Activated naive CD8-positive, alpha-beta T cell treated with anti-CD3 and anti-CD28 coated beads, Interleukin-2, amount 50 U/mL, for 16 hours (primary cell): ENCODE data around the gene RPS14.

ENCODE experiments used
- DNase-seq: peaks from one replicate; pipeline ENCODE4 v3.0.0-alpha.2; 2020; ENCODE audit warnings: low read depth, low spot score

RPS14 gene

DNA sequence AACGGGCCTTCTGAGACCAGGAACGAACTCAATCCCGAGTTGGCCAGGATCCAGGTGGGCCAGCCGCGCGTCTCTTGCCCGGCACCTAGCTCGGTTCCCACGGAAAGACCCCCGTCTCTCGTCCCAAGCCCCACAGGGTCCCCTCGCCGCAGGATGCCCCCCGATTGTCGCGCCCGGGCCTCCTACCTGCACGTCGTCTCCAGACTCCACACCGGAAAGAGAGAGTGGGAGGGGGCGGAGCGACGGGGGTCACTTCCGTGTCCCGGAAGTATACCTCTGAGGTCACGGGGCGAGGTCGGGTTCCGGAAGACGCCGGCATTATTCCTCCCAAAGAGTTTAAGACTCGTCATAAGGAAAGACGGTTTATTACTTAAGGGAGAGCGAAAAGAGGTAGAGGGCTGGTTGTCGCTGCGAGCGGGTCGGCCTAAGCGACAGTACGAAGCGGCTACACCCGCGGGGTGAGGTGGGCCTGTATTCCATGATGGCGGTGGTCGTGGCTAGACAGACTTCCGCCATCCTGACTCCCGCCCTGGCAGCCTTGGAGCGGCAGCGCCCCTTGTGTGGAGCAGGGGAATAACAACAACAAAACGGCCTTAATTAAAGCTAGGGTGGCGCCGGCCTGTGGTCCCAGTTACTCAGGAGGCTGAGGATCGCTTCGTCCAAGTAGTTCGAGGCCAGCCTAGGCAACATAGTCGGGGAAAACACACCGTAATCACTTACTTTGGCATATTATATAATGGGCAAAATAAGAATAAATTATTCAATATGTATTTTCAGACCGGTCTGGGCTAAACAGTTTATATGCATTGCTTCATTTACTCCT, at the start of gene RPS14:
TSS of gene RPS14 (minus strand) at position 223 of the 823 bp plus-strand sequence. CDS start 2,006 bp downstream, outside the sequence.
- DNase-seq, result peak; percentile 95

- no peak for DNase-seq
Observed at GRCh38 chr5:150498971-150499370, 49.4 kb upstream of the RPS14 start.

GRCh38 chr5:150498501-150498900, 49.0 kb upstream of the RPS14 start:
- no peak for DNase-seq

DNA sequence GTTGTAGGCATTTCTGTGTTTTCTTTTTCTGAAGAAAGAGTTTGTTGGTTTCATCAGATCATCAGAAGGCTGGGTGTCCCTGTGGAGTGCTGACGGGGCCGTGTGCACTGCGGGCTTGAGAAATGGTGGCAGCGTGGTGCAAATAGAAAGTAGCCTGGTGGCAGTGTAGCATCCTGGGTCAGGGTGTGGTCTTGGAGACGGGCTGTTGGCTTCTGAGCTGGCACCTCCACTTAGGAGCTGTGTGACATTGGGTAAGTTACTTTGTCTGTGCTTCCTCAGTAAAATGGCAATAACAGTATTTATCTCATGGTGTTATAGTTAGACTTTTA, 48.4 kb upstream of the RPS14 start:
- no peak for DNase-seq

DNA sequence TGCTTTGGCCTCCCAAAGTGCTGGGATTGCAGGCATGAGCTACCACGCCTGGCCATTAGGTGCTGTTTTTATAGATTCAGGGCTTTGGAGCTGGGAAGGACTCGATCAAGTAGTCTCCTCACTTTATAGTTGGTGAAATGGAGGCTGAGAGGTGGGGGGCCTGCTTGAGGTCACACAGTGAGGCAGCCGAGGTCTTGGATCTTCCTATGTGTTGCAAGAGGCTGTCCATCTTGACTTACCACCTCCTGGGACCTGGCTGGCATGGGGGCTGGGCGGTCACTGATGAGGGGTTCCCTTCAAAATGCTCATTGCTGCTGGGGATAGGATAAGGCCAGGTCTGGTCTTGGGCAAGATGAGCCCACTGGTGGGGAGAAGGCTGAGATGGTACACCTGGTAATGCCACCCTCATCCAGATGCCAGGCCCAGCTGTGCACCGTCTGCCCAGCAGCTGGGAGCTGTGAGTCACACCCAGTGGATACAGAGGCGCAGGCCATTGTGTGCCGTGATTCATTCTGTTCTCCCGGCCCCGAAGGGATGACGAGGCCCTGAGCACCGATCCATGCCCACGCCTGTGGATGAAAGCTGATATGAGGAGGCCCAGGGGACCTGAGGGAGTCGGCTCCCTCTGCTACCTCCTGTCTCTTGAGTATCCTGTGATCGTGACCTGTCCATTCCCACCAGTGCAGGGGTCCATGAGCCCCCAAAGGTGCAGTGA, 47.9 kb upstream of the RPS14 start:
- DNase-seq, result no peak

- DNase-seq, result no peak
Observed at GRCh38 chr5:150496534-150496933, 47.0 kb upstream of the RPS14 start.

DNA sequence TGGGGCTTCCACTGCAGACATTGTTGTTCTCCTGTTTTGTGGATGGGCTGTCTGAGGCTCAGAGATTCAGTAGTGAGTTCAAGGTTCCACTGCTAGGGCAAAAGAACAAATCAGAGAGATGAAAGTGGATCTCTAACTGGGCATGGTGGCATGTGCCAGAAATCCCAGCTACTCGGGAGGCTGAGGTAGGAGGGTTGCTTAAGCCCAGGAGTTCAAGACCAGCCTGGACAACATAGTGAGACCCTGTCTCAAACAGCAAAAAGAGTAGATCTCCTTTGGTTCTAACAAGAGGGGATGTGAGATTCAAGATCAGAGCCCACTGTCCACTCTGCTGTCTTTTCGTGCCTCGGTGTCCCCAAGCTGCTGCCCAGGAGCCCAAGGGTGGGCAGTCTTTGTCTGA, 46.6 kb upstream of the RPS14 start:
- no peak for DNase-seq

GRCh38 chr5:150492621-150493020, 43.1 kb upstream of the RPS14 start:
- DNase-seq, result no peak

DNA sequence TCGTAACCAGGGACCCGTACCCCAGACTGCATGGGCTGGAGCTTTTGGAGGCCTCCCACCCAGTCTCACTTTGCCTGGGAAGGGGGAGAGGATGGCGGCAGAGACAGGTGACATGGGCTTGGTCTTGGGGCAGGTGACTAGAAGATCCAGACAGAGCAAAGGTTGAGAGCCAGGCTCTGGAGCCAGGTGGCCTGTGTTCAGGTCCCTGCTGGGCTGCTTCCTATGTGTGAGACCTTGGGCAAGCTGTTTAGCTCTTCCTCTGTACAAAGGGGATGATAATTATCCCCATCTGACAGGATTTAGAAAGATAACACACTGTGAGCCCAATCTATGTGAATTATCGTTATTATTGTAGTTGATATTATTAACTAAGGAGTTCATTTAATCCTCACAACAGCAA, 42.3 kb upstream of the RPS14 start:
- DNase-seq, result no peak

- no peak for DNase-seq
Observed at GRCh38 chr5:150490754-150491153, 41.2 kb upstream of the RPS14 start.

DNA sequence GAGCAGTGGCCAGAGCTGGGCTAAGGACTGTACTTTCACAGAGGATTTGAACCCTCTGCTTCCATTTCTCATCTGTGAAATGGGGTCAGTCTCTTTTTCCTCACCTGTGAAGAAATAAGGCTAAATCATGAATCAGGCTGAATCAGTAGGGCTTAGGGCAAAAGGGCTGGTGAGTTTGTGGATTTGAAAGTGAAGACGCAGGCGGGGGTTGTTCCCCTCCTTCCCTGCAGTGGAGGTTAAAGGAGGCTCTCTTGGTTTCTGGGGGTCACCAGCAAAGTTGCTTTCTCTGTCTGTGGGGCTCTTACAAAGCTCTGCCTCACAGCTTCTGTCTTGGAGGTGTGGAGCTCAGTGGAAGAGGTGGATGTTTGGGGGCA, 40.7 kb upstream of the RPS14 start:
- DNase-seq, result no peak

DNA sequence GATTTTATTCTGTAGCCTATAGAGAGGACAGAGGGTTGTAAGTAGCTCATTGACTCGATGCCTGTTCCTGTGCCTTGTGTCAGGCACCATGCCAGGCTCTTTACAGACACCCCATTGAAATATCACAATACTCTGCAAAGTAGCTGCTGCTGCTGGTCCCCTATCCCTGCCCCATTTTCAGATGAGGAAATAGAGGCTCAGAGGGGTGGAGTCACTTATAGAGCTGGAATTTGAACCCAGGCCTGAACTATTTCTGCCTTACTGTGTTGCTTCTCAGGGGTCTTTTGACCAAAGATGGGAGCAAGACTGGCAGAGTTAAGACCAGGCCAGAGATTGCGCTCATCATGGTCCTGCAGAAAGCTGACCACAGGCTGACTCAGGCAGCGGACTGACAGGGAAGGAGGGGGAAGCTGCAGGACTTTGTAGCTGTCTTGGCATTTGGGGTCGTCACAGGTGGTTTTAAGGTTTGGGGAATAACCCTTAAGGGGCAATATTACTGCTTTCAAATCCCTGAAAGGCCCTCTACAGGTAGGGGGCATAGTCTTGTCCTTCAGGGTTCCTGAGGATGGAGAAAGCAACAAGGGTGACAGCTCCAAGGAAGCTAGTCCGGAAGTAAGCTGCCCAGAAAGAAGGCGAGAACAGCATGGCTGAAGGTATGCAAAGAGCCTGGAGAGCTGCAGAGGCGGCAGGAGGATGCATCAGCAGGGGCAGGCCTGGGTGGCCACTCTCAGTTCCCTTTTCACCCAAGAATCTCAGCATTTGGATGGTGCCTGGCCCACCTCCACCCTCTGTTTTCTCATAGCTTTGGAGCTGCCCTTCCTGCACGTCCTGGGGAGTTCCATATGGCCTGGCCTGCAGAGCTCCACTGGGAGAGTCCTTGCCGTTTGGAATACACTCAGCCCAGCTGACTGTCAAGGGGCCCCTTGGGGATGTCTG, 40.1 kb upstream of the RPS14 start:
- DNase-seq, result no peak

GRCh38 chr5:150488519-150489359, 39.2 kb upstream of the RPS14 start:
- DNase-seq, result no peak

DNA sequence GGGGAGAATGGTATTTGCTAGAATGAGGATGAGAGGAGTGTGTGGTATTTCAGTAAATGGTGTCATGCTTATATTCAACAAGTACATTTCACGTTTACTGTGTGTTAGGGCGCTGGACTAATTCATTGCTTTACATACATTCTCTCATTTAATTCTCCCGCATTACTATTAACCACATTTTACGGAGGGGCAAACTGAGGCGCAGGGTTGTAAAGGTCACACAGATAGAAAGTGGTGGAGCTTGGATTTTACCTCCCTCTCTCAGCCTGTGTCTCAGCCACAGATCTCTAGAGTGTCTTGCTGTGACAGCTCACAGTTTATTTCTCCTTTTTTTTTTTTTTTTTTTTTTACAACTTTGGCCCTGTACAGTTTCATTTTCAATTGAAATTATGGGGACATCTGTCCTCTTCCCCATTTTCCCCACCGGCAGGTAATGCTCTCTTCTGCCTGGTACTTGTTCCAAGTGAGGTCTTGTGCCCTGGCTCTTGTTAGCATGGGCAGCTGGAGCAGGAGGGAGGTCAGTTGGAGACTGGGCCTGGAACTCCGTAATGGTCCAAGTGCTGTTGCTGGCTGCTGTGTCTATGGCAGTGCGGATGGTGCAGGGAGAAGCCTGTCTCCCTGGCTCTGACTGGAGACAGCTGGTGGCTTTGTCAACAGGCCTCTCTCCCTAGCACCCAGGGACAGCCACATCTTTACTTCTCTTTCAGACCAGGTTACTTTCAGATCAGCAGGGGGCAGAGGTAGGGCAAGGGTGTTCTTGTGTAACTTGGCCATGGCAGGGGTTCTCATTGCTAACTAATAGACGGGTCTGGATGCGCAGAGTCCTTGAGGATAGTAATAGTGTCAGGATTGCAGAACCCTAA, 37.9 kb upstream of the RPS14 start:
- no peak for DNase-seq

DNA sequence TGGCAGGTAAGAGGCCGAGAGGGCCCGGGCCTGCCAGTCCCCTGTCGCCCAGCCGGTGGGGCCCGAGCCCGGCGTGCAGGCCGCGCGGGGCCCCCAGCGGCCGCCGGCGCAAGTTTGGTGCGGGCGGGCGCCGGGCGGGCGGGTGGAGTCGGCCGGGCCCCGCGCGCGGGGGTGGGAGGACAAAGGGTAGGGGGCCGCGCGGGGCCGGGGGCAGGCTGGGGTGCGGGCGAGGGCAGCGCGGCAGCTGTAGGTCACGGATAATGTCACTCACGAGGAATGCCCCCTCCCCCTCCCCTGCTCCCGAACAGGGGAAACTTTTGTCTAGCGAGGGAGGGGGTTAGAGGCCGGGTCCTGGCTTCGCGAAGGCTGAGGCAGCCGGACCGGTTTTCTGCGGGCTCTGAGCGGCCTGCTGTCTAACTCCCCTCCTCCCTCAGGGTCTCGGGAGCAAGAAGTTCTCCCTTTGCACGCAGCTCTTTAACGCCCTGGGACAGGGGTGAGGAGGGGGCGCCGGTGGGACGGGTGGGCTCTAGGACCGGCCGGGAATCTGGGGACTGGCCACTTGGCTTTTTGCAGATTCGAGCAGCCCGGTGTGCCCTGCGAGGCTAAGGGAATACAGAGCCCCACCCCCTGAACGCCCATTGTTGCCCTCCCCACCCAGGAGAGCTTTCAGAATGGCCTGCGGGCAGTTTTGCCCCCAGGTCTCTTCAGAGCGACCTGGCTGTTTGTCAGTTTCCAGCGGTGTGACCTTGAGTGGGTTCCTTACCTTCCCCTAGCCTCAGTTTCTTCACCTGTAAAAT, 37.1 kb upstream of the RPS14 start:
- DNase-seq, result peak; percentile 1

- DNase-seq, result no peak
Observed at GRCh38 chr5:150485693-150486401, 36.3 kb upstream of the RPS14 start.

GRCh38 chr5:150484964-150485692, 35.6 kb upstream of the RPS14 start:
- no peak for DNase-seq

DNA sequence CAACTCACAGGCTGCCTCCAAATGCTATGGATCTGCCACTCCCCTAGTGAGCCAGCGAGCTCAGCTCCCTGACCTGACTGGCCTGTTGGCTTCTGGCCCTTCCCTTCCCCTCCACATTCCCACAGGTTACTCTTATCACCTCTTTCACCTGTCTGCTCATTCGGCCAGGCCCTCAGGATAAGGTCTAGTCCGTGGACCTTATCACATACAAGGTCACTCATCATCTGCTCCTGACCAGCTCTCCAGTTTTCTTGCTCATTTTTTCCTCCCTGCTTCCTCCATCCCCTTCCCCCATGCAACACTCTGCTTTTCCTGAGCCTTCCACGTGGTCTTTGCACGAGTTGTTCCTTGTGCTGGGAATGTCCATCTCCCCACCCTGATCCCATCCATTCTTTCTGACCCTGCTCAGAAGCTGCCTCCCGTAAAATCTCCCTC, 32.5 kb upstream of the RPS14 start:
- no peak for DNase-seq
